NCI-H1417 treated with DMSO at 0.1 percent for 48 hours (cell line): ENCODE results near the gene LTC4S.

Source experiments
- DNase-seq: peaks from one replicate; lab custom pipeline; 2025; lab: John Stamatoyannopoulos, UW

Gene LTC4S

DNA sequence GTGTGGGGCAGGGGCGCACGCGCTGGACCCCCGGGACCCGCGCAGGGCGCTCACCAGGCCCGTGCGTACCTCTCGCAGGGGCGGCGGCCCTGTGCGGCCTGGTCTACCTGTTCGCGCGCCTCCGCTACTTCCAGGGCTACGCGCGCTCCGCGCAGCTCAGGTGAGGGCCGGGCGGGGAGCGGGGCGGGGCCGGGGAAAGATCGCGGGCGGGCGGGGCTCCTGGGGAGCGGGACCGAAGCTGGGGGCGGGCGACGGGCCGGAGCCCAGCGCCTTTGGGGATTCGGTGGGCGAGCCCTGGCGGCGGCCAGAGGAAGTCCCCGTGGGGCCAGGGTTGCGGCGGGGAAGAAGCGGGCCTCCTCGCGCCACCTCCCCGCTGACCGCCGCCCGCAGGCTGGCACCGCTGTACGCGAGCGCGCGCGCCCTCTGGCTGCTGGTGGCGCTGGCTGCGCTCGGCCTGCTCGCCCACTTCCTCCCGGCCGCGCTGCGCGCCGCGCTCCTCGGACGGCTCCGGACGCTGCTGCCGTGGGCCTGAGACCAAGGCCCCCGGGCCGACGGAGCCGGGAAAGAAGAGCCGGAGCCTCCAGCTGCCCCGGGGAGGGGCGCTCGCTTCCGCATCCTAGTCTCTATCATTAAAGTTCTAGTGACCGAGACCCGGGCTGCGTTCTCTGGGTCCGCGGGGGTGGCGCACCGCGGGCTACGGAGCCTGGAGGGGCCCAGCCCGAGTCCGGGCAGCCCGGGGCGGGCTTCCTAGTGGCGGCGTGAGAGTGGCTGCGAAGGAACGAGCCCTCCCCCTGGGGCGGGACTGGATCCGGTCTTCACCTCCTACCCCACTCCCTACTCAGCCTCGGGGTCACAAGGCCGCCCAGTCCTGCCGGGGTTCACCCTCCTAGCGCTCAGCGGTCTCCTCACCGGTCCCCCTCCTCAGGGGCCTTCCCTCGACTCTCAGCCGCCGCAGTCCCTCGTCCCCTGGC, 2.4 kb downstream of the LTC4S start:
- DNase-seq, result no peak

DNA sequence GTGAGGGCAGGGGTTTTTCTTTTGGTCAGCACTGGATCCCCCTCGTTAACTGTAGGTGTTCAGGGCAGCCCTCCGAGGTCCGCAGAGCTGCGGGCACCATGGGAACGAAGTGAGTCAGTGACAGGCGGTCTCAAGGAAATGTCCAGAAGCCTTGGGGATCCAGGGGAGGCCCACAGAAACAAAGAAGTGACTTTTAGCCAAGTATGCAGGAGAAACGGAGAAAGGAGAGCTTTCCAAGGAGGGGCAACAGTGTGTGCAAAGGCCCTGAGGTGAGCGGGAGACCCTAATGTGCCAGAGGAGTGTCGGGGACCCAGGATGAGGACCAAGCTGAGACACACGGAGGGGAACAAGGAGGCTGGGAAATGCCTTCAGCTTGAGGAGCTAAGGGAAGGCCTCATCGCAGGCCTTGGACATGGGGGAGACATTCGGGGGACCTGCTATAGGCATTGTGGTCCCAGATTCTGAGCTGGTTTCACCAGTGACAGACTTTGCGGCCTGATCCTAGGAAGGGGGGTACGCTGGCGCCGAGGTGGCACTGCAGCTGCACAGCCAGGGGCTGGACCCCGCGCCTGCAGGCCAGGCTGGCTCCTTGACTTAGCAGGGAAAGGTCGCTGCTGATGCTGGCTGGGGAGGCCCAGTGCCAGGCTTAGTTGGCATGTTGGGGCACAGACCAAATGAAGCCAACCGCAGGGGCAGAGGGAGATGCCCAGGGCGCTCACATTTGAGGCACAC, 3.3 kb downstream of the LTC4S start:
- DNase-seq, result no peak

DNA sequence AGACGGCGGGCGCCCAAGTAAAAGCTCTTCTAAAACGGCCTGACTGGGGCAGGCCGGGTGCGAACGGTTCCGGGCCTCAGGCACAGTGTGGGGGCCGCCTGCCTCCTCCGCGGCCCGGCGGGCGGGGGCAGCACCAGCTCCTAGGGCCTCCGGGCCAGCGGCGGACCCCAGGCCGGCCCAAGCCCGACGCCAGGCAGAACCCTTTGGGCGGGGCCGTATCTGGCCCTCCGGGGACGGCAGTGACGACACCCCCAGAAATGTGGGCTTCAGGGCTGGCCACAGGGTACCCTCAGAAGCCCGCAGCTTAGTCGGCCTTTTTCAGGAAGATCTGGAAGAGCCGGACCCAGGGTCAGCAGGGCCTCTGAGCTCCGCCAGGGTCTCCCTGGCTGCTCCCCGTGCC, 4.0 kb downstream of the LTC4S start:
- no peak for DNase-seq

DNA sequence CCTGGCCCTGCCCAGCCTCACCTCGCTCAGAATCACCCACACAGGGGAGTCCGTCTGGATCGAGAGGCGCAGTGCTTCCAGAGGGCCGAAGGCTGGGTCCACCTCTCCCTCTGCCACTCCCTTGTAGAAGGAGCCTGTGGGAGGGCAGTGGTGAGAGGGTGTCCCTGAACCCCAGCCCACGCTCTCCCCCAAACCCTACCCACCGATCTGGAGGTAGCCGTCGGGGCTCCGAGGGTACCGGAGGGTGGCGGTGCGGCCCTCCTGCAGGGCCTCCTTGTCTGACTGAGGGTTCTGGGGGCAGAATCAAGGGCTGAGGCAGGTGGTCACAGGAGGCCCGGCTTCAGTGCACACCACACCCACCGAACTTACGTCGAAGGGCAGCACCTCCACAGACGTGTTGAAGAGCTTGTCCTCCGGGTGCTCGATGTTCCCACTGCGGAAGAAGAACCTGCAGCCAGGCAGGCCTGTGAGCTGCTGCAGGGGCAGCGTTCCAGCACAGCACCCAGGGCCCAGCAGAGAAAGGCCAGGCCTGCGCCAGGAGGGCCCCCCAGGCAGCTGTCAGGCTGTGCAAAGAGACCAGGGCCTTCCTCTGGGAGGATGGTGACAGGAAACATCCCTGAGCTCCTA, 4.5 kb downstream of the LTC4S start:
- DNase-seq, result no peak

DNA sequence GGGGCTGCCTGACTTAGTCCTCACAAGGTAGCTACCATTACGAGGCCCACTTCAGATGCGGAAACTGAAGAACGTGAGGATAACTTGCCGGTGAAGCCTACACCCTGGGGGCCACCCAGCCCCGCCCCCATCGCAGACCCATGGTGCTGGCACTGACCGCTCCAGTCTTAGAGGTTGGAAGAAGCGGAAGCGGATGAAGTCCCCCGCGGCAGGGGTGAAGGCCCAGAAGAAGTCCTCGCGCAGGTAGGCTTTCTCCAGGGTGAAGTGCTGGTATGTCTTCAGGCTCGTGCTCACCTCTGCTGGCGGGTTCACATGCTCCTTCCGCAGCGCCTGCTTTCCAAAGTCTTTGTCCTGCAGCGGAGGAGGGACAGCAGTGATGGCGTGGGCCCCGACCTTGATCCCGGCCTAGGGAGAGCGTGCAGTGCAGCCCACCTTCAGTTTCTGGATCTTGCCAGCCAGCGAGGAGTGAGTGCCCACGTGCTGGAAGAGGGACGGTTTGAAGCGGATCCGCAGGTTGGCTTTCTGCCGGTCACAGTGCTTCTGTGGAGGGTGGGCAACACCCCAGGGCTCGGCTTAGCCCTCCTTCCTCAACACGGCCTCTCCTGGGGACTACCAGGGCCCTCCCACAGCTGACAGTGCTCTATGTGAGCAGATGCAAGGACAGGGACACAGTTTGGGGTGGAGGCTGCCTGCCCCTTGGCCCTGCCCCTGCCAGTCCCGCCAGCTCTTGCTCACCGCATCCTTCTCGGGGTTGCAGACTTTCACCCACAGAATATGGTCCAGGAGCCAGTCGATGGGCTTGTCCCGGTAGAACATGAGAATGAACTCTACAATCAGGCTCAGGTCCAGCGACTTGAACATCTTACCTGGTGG, 5.2 kb downstream of the LTC4S start:
- DNase-seq, result no peak

DNA sequence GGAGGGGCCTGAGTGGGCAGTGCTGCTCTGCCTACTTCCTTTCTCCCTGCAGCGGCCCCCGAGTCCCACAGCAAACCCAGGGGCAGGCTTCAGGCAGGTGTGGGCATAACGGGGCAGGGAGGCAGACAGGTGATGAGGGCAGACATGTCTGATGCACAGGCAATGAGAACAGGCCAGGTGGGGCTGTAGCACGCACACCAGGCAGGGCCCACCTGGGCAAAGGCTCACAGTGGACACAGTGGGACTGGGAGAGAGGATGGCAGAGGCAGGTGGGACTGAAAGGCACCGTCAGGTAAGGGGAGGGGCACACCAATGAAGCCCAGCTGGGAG, 5.8 kb downstream of the LTC4S start:
- no peak for DNase-seq

DNA sequence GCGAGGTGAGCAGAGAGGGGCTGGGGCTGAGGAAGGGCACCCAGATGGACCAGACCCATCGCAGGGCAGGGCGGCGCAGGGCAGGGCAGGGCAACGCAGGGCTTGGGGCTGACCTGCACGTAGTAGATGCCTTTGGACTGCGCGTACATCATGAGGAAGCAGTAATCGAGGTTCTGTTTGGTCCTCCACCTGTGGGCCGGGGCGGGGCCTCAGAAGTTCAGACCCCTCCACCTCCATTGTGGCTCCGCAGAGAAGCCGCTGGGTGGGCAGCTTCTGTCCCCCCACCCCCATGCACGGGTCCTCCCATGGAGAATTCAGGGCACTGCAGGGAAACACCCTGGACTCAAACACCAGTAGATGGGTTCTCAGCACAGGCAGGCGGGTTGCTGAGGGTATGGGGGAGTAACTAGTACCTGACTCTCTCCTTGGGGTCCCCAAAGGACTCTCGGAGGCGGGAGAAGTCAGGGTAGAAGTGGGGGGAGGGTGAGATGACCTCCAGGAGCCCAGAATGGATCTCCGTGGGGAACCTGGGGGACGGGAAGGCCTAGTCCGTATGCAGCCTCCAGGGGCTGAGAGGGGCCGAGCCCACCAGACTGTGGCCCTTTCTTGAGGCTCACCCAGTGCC, 6.4 kb downstream of the LTC4S start:
- no peak for DNase-seq

DNA sequence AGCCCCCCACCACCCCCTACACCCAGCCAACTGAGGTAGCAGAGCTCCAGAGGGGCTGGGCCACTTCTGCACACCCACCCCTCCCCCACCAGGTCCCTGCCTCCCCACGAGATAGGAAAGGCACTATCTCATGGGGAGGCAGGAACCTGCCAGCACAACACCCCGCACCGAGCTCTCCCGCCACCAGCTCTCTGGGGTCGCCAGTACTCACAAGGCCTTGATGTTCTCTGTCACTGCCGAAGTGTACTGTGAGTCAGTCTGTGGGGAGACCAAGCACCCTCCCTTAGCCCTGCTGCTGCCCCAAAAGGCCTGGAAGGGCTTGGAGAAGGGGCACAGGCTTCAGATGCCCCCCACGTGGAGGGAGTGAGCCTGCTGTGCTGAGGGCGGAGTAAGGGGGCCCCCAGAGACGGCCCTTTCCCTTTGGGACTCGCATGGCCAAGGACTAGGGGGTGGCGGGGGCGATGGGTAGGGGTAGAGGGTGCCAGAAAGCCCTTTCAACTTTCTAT, 7.0 kb downstream of the LTC4S start:
- no peak for DNase-seq

DNA sequence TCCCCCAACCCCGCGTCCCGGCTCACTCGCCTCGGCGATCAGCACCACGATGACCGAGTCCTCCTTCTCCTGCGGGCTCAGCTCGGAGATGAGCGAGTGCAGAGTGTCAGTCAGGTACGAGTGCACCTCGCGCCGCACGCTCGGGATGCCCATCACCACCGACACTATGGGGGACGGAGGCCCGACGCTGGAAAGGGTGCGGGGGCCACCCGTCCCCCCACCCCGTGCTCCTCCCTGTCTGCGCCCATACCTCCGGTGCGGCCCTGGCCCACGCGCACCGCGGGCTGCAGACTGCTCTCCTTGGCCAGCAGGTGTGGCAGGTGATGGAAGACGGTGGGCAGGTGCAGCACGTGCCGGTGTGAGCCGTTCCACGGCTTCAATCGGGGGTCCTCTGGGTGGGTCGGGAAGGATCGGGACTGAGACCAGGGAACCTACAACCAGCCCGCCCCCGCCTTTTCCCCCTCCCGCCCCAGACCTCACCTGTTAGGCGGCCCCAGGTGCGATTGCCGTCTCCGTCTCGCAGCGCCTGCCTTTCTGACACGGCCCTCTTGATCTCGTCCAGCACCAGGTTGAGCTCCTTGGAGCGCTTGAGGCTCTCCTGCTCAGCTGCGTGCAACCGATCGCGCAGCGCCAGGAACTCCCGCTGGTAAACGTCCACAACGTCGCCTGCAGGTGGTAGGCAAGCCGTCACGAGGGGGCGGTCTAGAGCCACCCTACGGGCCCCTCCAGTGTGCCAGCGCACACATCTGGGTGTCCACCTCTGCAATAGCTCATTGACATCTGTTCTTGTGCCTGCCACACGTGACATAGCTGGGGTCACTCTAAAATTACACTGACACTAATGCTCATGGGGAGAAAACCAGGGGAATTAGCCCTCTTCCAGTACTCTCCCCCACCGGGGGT, 7.8 kb downstream of the LTC4S start:
- no peak for DNase-seq

DNA sequence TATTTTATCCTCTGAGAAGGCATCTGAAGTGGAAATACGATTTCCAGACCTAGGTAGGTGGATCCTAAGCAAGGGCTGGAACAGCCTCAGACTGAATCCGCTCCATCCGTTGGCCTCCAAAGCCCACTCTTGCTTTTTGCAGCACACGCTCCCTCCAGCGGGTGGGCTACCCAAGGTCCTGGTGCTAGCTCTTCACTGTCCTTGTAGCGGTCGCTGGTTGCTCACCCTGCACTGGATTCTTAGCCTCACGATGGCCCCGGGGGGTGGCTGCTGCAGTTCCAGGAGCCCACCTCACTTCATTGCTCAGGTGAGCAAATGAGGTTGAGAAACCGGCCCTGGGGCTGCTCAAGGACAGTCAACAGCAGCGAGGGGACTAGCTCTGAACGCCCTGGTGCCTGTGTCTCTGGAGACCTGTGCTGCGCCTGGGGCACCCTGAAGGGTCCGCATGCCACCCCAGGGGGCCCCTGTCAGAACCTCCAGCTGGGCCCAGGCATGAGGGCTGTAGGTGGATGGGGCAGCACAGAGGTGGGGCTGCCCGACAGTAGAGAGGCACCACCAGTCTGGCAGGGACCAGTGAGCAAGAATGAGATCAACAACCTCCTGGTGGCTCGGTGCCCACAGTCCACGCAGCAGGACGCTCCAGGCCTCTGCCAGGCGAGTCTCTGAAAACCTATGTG, 8.6 kb downstream of the LTC4S start:
- DNase-seq, result no peak

DNA sequence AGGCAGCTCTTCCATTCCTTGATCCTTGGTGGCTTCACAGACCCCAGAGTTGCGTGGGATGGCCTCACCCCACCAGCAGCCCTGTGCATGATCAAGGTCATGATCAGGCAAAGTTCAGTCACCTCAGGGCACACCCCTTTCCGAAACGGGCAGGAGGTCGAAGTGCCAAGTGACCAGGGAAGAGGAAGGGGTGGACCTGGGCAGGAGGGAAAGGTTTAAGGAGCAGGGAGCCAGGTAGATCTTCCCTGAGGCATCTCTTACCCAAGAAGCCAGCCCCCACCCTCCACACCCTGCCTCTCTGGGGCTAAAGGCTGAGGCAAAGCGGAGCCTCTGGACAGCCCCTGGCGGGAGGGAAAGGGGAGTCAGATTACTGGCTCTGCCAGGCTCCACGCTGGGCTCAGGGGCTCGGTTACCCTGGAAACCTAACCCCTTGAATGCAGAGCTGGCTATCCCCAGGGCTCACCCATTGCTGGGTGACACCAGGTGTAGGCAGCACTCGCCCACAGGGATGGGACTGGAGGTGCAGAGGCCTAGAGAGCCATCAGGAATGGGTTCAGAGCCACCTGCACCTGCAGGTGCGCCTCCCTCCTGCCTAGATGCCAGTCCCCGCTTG, 9.3 kb downstream of the LTC4S start:
- peak; percentile 48 for DNase-seq

DNA sequence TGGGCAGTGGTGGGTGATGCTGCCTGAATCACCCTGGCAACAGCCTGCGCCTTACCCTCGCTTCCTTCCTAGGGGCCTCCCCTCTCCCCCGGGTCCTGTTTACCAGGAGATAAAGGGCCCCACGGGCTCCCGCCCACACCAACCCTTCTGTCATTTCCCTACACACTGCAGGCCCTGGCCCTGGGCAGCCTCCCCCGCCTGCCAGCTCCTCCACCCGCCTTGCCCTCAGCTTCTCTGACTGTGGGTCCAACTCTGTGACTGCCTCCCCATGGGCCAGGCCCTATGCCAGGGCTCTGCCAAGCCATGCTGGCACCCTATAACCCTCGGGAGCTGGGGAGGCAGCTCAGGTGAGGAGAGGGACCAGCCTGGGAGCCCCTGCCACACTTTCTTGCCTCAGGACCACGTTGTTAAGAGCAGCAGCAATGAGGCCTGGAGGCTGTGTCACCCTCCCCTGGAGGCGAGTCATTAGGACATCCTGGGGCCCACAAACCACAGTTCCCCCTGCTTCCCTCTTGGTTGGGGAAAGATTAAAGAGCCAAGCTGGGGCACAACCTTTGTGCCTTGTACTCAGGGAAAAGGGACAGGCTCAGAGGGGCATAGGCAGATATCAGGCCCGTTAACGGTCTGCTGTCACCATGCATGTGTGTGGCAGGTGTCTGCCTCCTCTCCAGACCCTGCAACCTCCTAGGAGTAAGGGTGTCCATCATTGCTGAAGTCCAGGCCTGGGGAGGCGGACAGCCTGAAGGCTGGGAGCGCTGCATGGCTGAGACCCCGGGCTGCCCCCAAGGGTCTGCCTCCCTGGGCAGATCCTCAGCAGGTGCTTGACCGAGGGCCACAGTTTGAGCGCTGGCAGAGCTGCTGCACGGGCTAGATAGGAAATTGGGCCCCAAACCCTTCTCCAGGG, 10.1 kb downstream of the LTC4S start:
- DNase-seq, result no peak

DNA sequence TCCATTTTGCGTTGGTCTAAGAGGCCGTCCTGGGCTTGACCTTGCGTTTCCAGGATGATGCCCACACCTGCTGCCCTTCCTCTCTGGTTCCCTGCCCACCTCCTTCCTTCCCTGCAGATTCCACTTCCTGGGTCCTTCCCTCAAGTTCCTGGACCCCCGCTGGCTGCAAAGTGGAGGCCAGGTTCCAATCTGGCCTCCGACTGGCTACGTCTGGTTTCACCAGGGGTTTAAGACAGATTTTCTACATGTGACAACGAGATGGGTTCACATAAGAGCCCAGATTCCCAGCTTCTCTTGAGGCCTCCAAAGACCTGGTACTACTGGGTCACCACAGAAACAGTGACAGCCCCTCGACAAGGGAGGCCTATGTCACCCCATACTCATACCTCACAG, 10.8 kb downstream of the LTC4S start:
- no peak for DNase-seq

DNA sequence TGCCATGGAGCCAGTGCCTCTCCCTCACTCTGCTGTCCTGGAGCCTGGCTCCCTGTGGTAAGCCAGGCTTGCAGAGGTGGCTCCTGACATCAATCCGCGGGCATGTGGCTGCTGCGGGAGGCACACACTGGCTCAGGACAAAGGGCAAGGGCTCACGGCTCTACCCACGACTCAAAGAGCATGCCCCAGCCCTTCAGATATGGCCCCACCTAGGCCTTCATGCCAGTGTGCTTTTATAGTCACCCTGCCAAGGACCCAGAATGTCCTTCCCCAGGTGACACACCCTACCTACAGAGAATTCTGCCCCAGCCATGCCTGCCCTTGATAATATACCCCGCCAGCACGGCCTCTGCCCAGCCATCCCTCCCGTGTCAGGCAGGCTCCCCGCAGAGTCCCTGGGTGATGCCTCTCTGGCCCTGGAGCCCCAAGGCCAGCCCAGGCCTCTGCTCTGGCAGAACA, 11.3 kb downstream of the LTC4S start:
- no peak for DNase-seq

DNA sequence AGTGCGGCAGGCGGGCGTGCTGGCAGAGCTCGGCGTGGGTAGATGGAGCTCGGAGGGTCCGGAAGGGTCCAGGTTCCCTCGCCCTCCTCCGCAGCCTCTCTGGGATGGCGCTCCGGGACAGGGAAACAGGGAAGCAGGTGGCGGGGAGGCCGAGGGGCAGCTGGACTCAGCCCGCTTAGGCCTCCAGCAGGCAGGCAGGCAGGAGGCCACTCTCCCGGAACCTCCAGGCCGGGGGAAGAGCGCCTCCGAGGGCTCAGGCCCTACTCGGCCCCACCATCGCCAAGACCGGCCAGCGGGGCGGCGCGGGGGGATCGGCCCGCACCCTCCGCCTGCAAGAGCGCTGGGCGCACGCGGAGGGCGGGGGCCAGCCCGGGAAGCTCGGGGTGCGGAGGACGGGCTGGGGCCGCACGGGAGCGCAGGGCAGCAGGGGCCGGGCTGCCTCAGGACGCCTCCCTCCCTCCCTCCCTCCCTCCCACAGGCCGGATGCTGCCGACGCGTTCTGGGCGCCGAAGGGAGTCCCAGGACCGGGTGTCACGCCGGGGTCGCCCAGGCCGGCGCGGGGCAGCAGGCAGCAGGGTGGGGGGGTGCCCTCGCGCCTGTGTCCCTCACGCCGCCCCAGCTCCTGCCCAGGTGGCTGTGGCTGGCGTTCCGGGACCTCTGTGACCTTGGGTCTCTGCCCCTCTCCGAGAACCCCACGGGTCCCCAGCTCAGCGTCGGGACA, 11.9 kb downstream of the LTC4S start:
- DNase-seq, result no peak

DNA sequence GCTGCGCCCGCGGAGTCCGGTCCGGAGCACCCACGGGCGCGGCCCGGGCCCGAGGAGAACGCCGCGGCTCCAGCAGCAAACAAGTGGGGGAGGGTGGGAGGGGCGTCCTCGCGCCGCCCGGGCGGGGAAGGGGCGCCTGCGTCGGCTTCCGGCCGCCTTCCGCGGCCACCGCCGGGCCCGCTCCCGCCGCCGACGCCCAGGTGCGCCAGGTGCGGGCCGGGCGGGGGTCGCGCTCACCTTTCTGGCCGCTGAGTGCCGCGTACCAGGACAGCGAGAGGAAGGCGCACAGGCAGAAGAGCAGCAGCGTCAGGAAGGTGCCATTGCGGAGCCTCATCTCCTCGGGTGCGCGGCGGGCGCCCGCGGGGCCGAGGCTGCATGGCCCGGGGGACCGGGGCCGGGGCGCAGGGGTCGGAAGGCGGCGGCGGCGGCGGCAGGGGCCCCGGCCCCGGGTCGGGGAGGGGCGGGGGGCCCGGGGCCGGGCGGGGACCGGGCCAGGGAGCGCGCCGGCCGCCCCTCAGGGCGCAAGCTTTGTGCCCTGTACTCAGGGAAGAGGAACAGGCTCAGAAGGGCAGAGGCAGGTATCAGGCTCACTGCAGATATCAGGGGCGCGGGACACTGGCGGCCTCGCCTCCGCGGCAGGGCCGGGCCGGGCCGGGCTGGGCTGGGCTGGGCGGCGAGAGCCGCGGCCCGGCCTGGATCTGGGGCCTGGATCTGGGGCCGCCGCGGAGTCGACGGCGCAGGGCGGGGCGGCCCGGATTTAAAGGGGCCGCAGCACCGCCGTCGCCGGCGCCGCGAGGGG, 12.7 kb downstream of the LTC4S start, which contains the start of gene MGAT4B:
Gene MGAT4B, minus strand, starts transcription at position 617 of the 799 bp plus-strand sequence. Its CDS starts 283 bp downstream, at position 334.
- DNase-seq, result no peak
